Stimulated activated CD4-positive, alpha-beta T cell treated with anti-CD3 and anti-CD28 coated beads, Interleukin-12 subunit alpha, Interleukin-12 subunit beta, amount 100 ng/mL, for 48 hours (primary cell): Measurements from ENCODE around the gene EPHA6.

Experiments
- DNase-seq, 3 donors: peaks; one replicate each; pipeline ENCODE4 v3.0.0-alpha.2; 2020; ENCODE audit warnings: low read depth in 2 of 3, low spot score in 1 of 3

Gene EPHA6

GRCh38 chr3:97772926-97773325 is 958.5 kb downstream of the EPHA6 start:
- DNase-seq: no peak

GRCh38 chr3:97778152-97778551 is 963.8 kb downstream of the EPHA6 start:
- DNase-seq: no peak

- peak in 1 of 3 donors; percentile 34 for DNase-seq
These were observed 979.1 kb downstream of the EPHA6 start for GRCh38 chr3:97793420-97794019.

GRCh38 chr3:97795951-97796350 is 981.6 kb downstream of the EPHA6 start:
- no peak for DNase-seq
